ENCODE results near the gene CNTNAP4.

CNTNAP4 gene

DNA sequence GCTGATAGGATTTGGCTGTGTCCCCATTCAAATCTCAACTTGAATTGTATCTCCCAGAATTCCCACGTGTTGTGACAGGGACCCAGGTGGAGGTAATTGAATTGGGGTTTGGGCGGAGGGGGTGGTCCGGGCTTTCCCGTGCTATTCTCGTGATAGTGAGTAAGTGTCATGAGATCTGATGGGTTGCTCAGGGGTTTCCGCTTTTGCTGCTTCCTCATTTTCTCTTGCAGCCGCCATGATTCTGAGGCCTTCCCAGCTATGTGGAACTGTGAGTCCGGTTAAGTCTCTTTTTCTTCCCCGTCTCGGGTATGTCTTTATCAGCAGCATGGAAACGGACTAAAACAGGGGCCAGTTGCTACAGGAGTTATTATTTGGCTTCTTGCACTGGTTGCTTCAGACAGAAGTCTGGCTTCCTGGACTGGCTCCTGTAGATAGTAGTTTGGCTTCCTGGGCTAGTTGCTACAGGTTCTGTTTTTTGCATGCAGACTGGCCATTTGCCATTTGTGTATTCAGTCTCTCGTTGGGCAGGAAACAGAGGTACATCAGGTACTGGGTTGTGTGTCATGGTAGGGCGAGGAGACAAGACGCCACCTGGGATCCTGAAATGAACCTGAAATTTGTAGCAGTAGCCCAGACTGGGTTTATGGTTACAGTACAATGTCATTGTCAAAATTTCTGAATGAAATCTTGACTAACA lies 32.6 kb downstream of the CNTNAP4 start:
- no peak for DNase-seq (ENCODE audit: low read depth)

DNA sequence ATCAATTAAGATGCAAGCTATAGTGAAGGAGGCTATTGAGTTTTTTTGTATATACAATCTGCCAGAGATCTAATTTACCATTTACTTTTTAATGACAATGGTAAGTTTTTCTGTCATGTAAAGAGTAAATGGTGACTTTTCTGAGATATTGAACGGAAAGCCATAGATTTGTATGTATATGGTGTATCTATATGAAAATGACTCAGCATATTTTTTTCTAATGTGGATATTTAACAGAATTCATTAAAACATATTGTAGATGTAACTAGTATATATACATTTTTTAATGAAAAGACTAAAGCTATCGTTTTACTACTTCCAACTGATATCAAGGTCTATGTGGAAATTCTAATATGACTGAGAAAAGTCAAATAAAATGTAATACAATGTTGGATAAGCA lies 34.1 kb downstream of the CNTNAP4 start:
- no peak for DNase-seq (ENCODE audit: low read depth)

DNA sequence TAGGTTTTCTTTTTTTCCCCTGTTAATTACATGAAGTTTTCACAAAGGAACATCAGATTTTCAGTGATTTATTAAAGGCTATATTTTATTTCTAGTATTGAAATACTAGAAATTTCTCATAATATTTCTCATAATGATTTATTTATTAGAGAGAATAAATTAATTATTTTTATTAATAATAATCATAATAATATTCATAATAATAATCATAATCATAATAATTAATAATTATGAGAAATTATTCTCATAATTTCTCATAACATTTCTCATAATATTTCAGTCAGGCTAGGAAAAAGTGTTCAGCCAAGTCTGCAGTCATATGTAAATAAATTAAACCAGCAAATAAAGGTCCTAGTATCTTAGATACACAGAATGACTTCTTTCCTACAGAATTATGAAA lies 41.4 kb downstream of the CNTNAP4 start:
- no peak for DNase-seq (ENCODE audit: low read depth)

- DNase-seq (ENCODE audit: low read depth): no peak
Measured at GRCh38 chr16:76329106-76329505, 51.9 kb downstream of the CNTNAP4 start.

GRCh38 chr16:76335180-76335974 lies 58.2 kb downstream of the CNTNAP4 start:
- DNase-seq (ENCODE audit: low read depth): no peak

DNA sequence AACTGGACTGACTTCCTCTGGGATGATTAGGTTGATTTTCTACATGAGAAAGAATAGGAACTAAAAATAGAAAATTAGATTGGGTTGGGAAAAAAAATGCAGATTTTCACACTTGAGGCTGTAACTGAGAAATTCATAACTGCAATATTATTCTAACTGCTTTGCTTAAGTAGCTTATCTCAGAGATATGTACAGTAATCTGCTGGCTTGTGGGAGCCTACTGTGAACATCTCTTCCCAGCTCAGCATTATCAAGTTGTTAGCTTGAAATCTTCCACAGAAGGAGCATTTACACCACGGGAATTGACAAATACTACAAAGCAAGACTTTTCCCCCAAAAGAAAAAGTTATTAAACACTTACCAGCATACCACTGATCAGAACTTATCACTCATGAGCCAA lies 58.9 kb downstream of the CNTNAP4 start:
- no peak for DNase-seq (ENCODE audit: low read depth)

GRCh38 chr16:76338472-76338871 lies 61.3 kb downstream of the CNTNAP4 start:
- no peak for DNase-seq (ENCODE audit: low read depth)

GRCh38 chr16:76343769-76344168 lies 66.6 kb downstream of the CNTNAP4 start:
- DNase-seq (ENCODE audit: low read depth): no peak

DNA sequence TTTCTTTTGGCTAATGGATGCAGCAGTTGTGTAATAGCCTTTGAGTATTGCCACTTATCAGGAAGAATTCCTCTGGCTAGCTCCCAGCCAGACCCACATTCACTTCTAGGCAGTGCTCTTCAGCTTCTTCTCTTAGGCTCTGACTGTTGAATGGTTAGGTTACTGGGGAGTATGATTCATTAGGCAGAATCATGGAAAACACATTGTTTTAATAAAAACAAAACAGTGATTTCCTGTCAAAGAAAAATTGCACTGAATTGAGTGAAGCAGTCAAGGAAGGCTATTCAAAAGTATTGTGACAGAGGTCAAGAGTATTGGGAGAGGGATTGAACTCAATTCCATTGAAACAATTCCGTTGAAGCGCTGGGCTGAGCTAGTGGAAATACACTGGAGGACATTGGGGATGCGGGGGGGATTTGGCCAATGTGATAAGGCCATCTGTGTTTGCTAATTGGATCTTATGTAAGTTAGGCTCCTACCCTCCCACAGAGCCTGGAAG lies 68.0 kb downstream of the CNTNAP4 start:
- DNase-seq (ENCODE audit: low read depth): no peak

DNA sequence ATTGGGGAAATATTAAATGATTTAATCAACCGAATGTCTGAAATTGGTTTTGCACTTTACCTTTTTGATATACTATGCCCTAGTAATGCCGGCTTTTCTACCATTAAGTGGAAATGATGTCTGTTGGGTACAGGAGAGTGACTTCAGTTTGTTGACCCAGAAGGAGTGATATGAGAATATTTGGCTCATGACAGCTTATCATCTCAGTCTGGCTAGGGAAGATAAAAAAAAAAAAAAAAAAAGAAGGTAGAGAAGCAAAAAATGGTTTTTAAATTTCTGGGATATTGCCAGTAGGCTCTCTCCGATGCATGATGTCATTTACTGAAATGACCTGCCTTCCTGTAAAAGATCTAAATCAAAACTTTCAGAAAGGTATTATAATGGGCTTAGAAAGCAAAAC lies 69.0 kb downstream of the CNTNAP4 start:
- DNase-seq (ENCODE audit: low read depth): no peak

- DNase-seq (ENCODE audit: low read depth): no peak
Measured at GRCh38 chr16:76351441-76351840, 74.2 kb downstream of the CNTNAP4 start.

DNA sequence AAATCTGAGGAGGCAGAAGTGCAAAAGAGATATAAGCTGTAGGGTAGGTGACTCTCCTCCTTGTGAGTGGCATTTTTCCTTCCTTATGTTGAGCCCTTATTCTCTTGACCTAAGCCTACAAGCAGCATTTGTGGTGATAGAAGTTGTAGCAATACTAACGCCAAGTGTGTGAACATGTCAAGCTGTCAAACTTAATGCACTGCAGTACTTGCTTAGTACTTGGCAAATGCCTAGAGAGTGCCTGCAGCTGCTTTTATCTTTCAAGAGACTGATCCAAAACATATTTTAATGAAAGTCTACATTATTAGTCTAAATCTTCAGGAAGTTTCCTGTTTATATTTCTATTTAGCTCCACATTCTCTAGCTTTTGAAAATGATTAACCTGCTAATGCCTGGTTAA lies 83.2 kb downstream of the CNTNAP4 start:
- DNase-seq (ENCODE audit: low read depth): no peak

DNA sequence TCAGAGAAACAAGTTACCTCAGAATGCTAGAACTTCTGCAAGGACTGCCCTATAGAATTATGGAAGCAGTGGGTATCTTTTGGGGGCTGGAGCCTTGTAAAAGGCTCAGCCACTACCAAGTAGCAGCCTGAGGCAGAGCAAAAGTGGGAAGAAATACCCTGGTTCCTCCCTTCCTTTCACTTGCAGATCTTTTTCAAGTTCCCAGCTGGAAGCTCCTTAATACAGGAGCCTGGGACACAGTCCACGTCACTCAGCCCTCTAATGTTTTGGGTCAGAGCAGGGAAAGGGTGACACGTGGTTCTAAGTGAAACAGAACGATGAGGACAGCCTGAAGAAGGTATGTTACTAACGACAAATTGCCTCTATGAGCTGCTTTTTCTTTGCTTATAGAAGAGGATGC lies 93.1 kb downstream of the CNTNAP4 start:
- DNase-seq (ENCODE audit: low read depth): no peak

- DNase-seq (ENCODE audit: low read depth): no peak
Measured at GRCh38 chr16:76371441-76371840, 94.2 kb downstream of the CNTNAP4 start.

- DNase-seq (ENCODE audit: low read depth): no peak
Measured at GRCh38 chr16:76373998-76374397, 96.8 kb downstream of the CNTNAP4 start.

DNA sequence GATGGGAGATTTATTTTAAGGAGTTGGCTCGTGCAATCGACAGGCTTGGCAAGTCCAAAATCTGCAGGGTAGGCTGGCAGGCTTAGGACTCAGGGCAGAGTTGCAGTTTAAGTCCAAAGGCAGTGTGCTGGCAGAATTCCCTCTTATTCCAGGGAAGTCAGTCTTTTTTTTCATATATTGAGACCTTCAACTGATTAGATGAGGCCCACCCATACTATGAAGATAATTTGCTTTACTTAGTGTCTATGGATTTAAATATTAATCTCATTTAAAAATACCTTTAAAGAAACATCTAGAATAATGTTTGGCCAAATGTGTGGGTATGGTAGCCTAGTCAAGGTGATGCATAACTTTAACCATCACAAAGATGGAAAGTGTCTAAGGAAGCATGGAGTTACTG lies 99.8 kb downstream of the CNTNAP4 start:
- no peak for DNase-seq (ENCODE audit: low read depth)

GRCh38 chr16:76378020-76378419 lies 100.8 kb downstream of the CNTNAP4 start:
- DNase-seq (ENCODE audit: low read depth): no peak

GRCh38 chr16:76381096-76381495 lies 103.9 kb downstream of the CNTNAP4 start:
- DNase-seq (ENCODE audit: low read depth): no peak

DNA sequence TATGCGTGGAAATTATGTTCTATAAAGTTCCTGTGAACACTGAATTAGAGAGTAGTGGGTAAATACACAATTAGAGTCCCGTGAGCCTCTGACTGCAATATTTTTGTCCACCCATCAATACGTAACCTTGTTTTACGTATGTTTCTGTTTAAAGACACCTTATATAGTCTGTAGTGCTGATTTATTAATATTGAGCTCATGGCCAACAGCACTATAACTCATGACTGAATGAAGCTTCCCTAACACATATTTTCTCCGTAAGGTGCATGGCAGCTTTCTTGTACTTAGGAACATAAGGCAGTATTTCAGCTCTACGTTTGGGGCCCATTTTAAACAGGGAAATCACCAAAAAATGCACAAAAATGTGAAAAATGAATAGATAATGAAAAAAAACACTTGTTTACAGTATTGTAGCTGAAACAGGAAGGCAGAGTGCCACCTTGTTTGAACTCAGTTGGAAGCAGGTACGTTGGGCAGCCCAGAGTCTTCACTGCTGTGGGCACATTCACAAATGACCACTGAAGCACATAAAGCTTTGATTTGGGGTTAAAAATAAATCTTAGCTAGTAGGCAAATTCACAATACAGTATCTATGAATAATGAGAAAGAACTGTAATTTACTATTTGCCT lies 108.5 kb downstream of the CNTNAP4 start:
- DNase-seq (ENCODE audit: low read depth): no peak

DNA sequence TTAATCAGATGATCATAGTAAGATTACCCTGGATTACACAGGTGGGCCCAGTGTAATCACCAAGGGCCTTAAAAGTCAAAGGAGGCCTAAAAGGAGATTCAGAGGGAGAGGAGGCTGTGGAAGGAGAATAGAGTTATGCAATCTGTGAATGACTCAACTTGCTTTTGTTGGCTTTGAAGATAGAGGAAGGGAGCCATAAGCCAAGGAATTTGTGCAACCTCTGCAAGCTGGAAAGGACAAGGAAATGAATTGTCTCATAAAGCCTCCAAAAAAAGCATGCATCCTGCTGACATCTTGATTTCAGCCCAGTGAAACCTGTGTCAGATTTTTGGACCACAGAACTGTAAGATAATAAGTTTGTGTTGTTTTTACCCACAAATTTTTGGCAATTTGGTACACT lies 109.6 kb downstream of the CNTNAP4 start:
- DNase-seq (ENCODE audit: low read depth): no peak

DNA sequence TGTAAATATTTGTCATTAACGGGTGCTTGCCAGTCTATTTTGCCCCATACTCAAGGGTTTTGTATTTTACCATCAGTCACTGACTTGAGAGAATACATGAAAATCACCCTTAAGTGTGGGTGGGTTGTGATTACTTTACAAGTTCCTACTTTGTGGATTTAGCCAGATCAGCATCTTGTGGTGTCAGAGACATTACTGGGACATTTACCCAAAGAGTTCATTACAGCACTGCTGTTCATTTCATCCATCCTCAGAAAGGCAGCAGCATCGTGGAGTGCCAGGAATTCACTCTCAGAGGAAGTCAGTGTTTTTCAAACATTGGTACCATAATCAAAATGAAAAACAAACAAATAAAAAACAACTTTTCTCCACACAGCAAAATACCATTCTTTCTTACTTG lies 110.8 kb downstream of the CNTNAP4 start:
- no peak for DNase-seq (ENCODE audit: low read depth)

- no peak for DNase-seq (ENCODE audit: low read depth)
Measured at GRCh38 chr16:76389126-76389525, 111.9 kb downstream of the CNTNAP4 start.

DNA sequence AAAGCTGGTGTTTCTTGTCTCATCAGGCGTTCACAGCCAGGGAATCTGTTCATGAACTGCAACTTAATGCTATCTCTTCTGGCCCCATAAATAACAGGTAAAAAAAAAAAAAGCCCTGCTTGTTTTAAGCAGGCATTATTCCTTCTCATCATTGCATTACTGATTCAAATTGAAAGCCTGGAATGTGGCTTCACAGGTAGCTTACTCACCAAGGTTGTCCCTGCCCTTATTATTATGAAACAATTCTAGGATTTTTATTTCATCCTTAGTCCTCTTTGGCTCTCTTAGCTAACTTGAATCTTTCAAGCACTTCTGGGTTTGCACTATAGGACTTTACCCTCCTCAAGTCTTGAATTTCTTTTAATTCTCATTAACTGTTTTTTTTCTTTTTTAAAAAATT lies 113.3 kb downstream of the CNTNAP4 start:
- DNase-seq (ENCODE audit: low read depth): no peak
